Gastrocnemius medialis (tissue), 4 donors: ENCODE results near the gene TMEM108.

Experiments used
- POLR2A ChIP-seq, 2 donors: fragments of 450-650 bp; IDR thresholded peaks; one replicate each; pipeline ENCODE4 v1.6.1; 2017; ENCODE audit warnings: antibody characterized with exemption in 2 of 2, mild to moderate bottlenecking in 2 of 2, moderate library complexity in 2 of 2
- TF ChIP-seq, protein P1 (sequence below), 5 experiments: fragments of 450-650 bp in 3 of 5; fragments of 200-600 bp in 2 of 5; sonication (generic) in 2 of 5; IDR thresholded peaks in 4 of 5; conservative IDR thresholded peaks in 1 of 5; 1 replicate in 4 of 5; 2 replicates in 1 of 5; pipeline ENCODE4 v1.5.1; 2016 to 2019; ENCODE audit warnings: antibody characterized with exemption in 5 of 5, mild to moderate bottlenecking in 3 of 5, moderate library complexity in 3 of 5

- no peak for TF ChIP-seq POLR2A (IDR thresholded peaks at IDR 0.05)
- TF ChIP-seq, protein P1, sequence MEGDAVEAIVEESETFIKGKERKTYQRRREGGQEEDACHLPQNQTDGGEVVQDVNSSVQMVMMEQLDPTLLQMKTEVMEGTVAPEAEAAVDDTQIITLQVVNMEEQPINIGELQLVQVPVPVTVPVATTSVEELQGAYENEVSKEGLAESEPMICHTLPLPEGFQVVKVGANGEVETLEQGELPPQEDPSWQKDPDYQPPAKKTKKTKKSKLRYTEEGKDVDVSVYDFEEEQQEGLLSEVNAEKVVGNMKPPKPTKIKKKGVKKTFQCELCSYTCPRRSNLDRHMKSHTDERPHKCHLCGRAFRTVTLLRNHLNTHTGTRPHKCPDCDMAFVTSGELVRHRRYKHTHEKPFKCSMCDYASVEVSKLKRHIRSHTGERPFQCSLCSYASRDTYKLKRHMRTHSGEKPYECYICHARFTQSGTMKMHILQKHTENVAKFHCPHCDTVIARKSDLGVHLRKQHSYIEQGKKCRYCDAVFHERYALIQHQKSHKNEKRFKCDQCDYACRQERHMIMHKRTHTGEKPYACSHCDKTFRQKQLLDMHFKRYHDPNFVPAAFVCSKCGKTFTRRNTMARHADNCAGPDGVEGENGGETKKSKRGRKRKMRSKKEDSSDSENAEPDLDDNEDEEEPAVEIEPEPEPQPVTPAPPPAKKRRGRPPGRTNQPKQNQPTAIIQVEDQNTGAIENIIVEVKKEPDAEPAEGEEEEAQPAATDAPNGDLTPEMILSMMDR (IDR thresholded peaks at IDR 0.05 in 4 of 5, conservative IDR thresholded peaks at IDR 0.05 in 1 of 5): no peak
Measured at GRCh38 chr3:133021206-133021605, 17.0 kb upstream of the TMEM108 start.
